H1 (cell line): ENCODE results near the gene STK32C. TPM values are rescaled to one million over a fixed set of nuclear protein-coding genes. Genes with fewer than 3 reads are reported as not detected.

Experiments
- CTCF ChIA-PET: fragments of 300-600 bp; sonication (Branson Sonifier 250); formaldehyde crosslinking; loops from one replicate; lab custom pipeline; 2021; ENCODE audit not compliant: partially characterized antibody; lab: Charles Lee
- POLR2A ChIA-PET: fragments of 300-600 bp; sonication (Branson Sonifier 250); formaldehyde crosslinking; loops from one replicate; lab custom pipeline; 2021; ENCODE audit warnings: inconsistent platforms; ENCODE audit not compliant: partially characterized antibody; lab: Charles Lee
- DNase-seq, 2 experiments: peaks; one replicate each; pipeline versions ENCODE4 v3.0.0 to v3.0.0-alpha.2; 2010 to 2022; ENCODE audit warnings: low spot score in 2 of 2, low read depth in 1 of 2, mixed read lengths in 1 of 2
- FAIRE-seq: peaks from 2 replicates; lab custom pipeline; 2011; peaks lifted over from hg19 to GRCh38; lab: Jason Lieb, UNC
- H2AFZ ChIP-seq: 2 replicates; pipeline ENCODE4 v1.8.1; 2012; ENCODE audit warnings: low read length, inconsistent platforms
- H2AK5ac ChIP-seq: 2 replicates; pipeline ENCODE4 v1.6.1; 2013; ENCODE audit warnings: low read depth, low read length
- H2BK120ac ChIP-seq: replicated peaks from 2 replicates; pipeline ENCODE3; 2013; ENCODE audit warnings: low read depth, low read length, inconsistent platforms
- H2BK12ac ChIP-seq: 2 replicates; pipeline ENCODE4 v1.6.1; 2013; ENCODE audit warnings: low read depth, low read length
- H2BK15ac ChIP-seq: 2 replicates; pipeline ENCODE4 v1.6.1; 2013; ENCODE audit warnings: low read length
- H2BK20ac ChIP-seq: 2 replicates; pipeline ENCODE4 v1.6.1; 2013; ENCODE audit warnings: low read length
- H2BK5ac ChIP-seq: 2 replicates; pipeline ENCODE4 v1.6.1; 2013; ENCODE audit warnings: low read depth, low read length
- H3K14ac ChIP-seq: 2 replicates; pipeline ENCODE4 v1.6.1; 2013; ENCODE audit warnings: inconsistent platforms; ENCODE audit not compliant: insufficient read length
- H3K18ac ChIP-seq: 2 replicates; pipeline ENCODE4 v1.6.1; 2013; ENCODE audit warnings: low read length; ENCODE audit errors: extremely low read depth
- H3K23ac ChIP-seq: 2 replicates; pipeline ENCODE4 v1.6.1; 2013; ENCODE audit warnings: inconsistent platforms; ENCODE audit not compliant: insufficient read length
- H3K23me2 ChIP-seq: 2 replicates; pipeline ENCODE4 v1.6.1; 2013; ENCODE audit warnings: low read depth, low read length
- H3K27ac ChIP-seq: 2 replicates; pipeline ENCODE4 v1.6.1; 2011; ENCODE audit warnings: low read depth, low read length, inconsistent platforms
- H3K27me3 ChIP-seq, 4 experiments: replicated peaks in 1 of 4; 1 replicate in 1 of 4; 2 replicates in 3 of 4; pipeline versions ENCODE4 v1.6.1 to v1.8.1; 2011 to 2013; ENCODE audit warnings: low read length in 3 of 4, mild to moderate bottlenecking in 3 of 4, inconsistent platforms in 2 of 4, mixed read lengths in 2 of 4, moderate library complexity in 1 of 4; ENCODE audit not compliant: control insufficient read depth in 3 of 4, insufficient read depth in 3 of 4; ENCODE audit errors: extremely low read depth in 1 of 4
- H3K36me3 ChIP-seq, 4 experiments: 2 replicates each; pipeline versions ENCODE4 v1.6.1 to v1.8.1; 2011 to 2013; ENCODE audit warnings: mild to moderate bottlenecking in 4 of 4, low read length in 3 of 4, moderate library complexity in 2 of 4, control low read depth in 1 of 4, inconsistent platforms in 1 of 4; ENCODE audit not compliant: insufficient read depth in 4 of 4, control insufficient read depth in 2 of 4
- H3K4ac ChIP-seq: replicated peaks from 2 replicates; pipeline ENCODE3; 2013; ENCODE audit warnings: low read length, low read depth, mixed read lengths, inconsistent platforms; ENCODE audit not compliant: insufficient read length
- H3K4me1 ChIP-seq, 4 experiments: replicated peaks in 1 of 4; 1 replicate in 1 of 4; 2 replicates in 3 of 4; pipeline versions ENCODE4 v1.6.1 to v1.8.1; 2011 to 2013; ENCODE audit warnings: low read length in 3 of 4, inconsistent platforms in 2 of 4, mixed read lengths in 1 of 4; ENCODE audit not compliant: insufficient read depth in 4 of 4, control insufficient read depth in 3 of 4
- H3K4me2 ChIP-seq, 2 experiments: 2 replicates each; pipeline versions ENCODE4 v1.6.1 to v1.8.1; 2011 to 2013; ENCODE audit warnings: low read depth in 2 of 2, low read length in 2 of 2, control low read depth in 1 of 2, inconsistent platforms in 1 of 2, mild to moderate bottlenecking in 1 of 2; ENCODE audit not compliant: insufficient read depth in 1 of 2
- H3K4me3 ChIP-seq, 4 experiments: fragments of 200-600, 300-600 bp in 1 of 4; sonication (generic), shearing (Covaris generic), sonication (Bioruptor Twin) in 1 of 4; 2 replicates each; pipeline versions ENCODE4 v1.5.1 to v1.8.1; 2011 to 2016; ENCODE audit warnings: low read length in 4 of 4, low read depth in 3 of 4, control low read depth in 2 of 4, inconsistent platforms in 2 of 4, mild to moderate bottlenecking in 2 of 4, mixed read lengths in 1 of 4, moderate library complexity in 1 of 4; ENCODE audit not compliant: insufficient read depth in 2 of 4; ENCODE audit errors: extremely low read depth in 1 of 4
- H3K56ac ChIP-seq: replicated peaks from 2 replicates; pipeline ENCODE3; 2013; ENCODE audit warnings: low read depth, mild to moderate bottlenecking, mixed read lengths, low read length, inconsistent platforms; ENCODE audit not compliant: insufficient read length
- H3K79me1 ChIP-seq: 2 replicates; pipeline ENCODE4 v1.6.1; 2013; ENCODE audit warnings: low read depth, low read length, control low read depth
- H3K79me2 ChIP-seq, 2 experiments: 2 replicates each; pipeline versions ENCODE4 v1.6.1 to v1.8.1; 2012 to 2013; ENCODE audit warnings: low read length in 2 of 2, mild to moderate bottlenecking in 2 of 2, inconsistent platforms in 1 of 2; ENCODE audit not compliant: insufficient read depth in 2 of 2, control insufficient read depth in 1 of 2
- H3K9ac ChIP-seq, 4 experiments: replicated peaks in 1 of 4; 1 replicate in 1 of 4; 2 replicates in 3 of 4; pipeline versions ENCODE4 v1.6.1 to v1.8.1; 2011 to 2013; ENCODE audit warnings: low read depth in 3 of 4, low read length in 3 of 4, control low read depth in 2 of 4, mild to moderate bottlenecking in 2 of 4, moderate library complexity in 2 of 4, inconsistent platforms in 1 of 4; ENCODE audit errors: extremely low read depth in 1 of 4
- H3K9me3 ChIP-seq, 2 experiments: 2 replicates each; pipeline versions ENCODE4 v1.6.1 to v1.8.1; 2012 to 2013; ENCODE audit warnings: mild to moderate bottlenecking in 2 of 2, moderate library complexity in 2 of 2, control low read depth in 1 of 2, inconsistent platforms in 1 of 2, low read depth in 1 of 2, low read length in 1 of 2, mixed read lengths in 1 of 2; ENCODE audit not compliant: insufficient read depth in 2 of 2
- H4K20me1 ChIP-seq, 2 experiments: replicated peaks in 1 of 2; 2 replicates each; pipeline versions ENCODE3 to v1.8.1; 2011 to 2013; ENCODE audit warnings: inconsistent platforms in 2 of 2, low read length in 2 of 2, mild to moderate bottlenecking in 1 of 2; ENCODE audit not compliant: insufficient read depth in 2 of 2, control insufficient read depth in 1 of 2
- H4K5ac ChIP-seq: 2 replicates; pipeline ENCODE4 v1.6.1; 2013; ENCODE audit warnings: low read length, low read depth, mixed read lengths, inconsistent platforms; ENCODE audit not compliant: insufficient read length
- H4K8ac ChIP-seq: 2 replicates; pipeline ENCODE4 v1.8.0; 2013; ENCODE audit warnings: mild to moderate bottlenecking, moderate library complexity, low read length, inconsistent platforms; ENCODE audit not compliant: insufficient read depth; ENCODE audit errors: extremely low read depth
- H4K91ac ChIP-seq: replicated peaks from 2 replicates; pipeline ENCODE3; 2013; ENCODE audit warnings: low read length, mixed read lengths, inconsistent platforms; ENCODE audit not compliant: insufficient read length
- POU5F1 ChIP-seq: IDR thresholded peaks from 2 replicates; pipeline ENCODE4 v1.6.1; 2011; ENCODE audit warnings: low read depth, mild to moderate bottlenecking, low read length, moderate library complexity
- WGBS, 2 experiments: shearing (Covaris generic) in 1 of 2; methylation state at CpG; one replicate each; pipeline versions ENCODE4 v1.1.6 to v1.1.7; 2013 to 2015; ENCODE audit warnings: low lambda C conversion rate in 2 of 2, mixed read lengths in 2 of 2, inconsistent platforms in 1 of 2, low coverage in 1 of 2, missing lambda C conversion rate in 1 of 2; ENCODE audit not compliant: insufficient replicate concordance in 2 of 2, insufficient coverage in 1 of 2, insufficient read length in 1 of 2; ENCODE audit errors: extremely low coverage in 1 of 2, missing lambda C conversion rate in 1 of 2; 5-methylcytosine and 5-hydroxymethylcytosine counted together
- polyA plus RNA-seq, 7 experiments: library from polyadenylated mRNA; depleted of rRNA in 3 of 7; stranded (reverse) in 5 of 7; unstranded in 2 of 7; fragments of >200 nt in 5 of 7; fragments of 200-250 nt in 2 of 7; gene quantifications; 1 replicate in 5 of 7; 2 replicates in 1 of 7; 4 replicates in 1 of 7; pipeline versions ENCODE4 v1.2.1 to v1.2.3, GENCODE V29; 2011 to 2013; ENCODE audit warnings: missing spikeins in 2 of 7, mixed read lengths in 2 of 7
- total RNA-seq: library from RNA; stranded (reverse); fragmentation: NEBNext Ultra II Directional; extraction: Animal tissue kit (Norgen Biotek cat#: 25700); gene quantifications from 2 replicates; pipeline ENCODE4 v1.2.1, GENCODE V29; 2021

The STK32C gene
- total and polyA plus RNA-seq, 2 of the 8 experiments (the other 6 are each of a cell fraction or from before 2014, with no cell fraction given), result 10.6 to 15.6 TPM

DNA sequence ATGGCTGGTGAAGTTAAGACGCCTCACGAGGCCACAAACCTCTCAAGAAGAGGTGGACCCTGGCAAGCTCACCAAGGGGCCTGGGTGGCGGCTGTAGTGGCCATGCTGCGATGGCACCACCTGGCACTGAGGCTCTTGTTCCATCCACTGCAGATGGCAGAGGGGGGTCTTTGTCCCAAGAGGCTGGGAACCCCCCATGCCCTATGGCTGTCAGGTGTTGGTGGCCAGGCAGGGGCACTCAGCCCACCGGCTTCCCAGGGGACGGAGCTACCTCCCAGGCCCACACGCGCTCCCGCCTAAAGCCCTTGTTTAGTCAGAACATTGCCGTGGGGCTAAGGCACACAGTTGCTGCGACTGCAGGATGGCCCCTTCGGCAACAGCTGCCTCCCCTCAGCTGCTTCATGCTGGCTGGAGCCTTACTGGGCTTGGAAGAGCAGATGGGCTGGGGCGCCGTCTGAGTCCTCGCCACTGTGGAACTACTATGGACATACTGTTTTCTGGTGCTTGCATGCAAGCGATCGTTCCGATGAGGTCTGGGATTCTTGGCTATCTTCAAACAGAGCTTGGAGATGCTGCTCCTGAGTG is 74.2 kb downstream of the STK32C start:
- Histone ChIP-seq H3K79me1 (no peaks in the 10 kb centered on the region), H2BK120ac (no peak overlapping the region), H3K9me3 (no peaks in the 10 kb centered on the region), H2AFZ (no peak overlapping the region), H2AK5ac (no peak overlapping the region), H2BK5ac (no peak overlapping the region; the same call in 1 of the 2 replicates), H3K14ac (no peak overlapping the region), H2BK20ac (no peak overlapping the region), H3K9ac (no peak overlapping the region), H3K4me2 (no peak overlapping the region), H3K4ac (no peak overlapping the region), H3K27me3 (no peaks in the 10 kb centered on the region; a peak in 1 of 7 replicates), H3K18ac (no peak overlapping the region)
- TF ChIP-seq POU5F1, result no peak
- TF ChIP-seq, all 59 proteins: peak for 0
- no peak overlapping the region for H2BK12ac ChIP-seq
- CTCF ChIA-PET, result interaction anchor here (0.9 to 2.9 kb wide), 14 partner anchors 9 to 226 kb away, joined by 3 to 15 read pairs (median 4); no protein-coding TSS in a partner anchor
- no peak overlapping the region for H4K91ac ChIP-seq
- FAIRE-seq (no peak), DNase-seq (no peak)
- no peaks in the 10 kb centered on the region for H3K36me3 ChIP-seq
- no peak overlapping the region for H4K5ac ChIP-seq
- no peaks in the 10 kb centered on the region for H3K79me2 ChIP-seq
- H3K23me2 ChIP-seq, result no peaks in the 10 kb centered on the region
- no peak overlapping the region for H2BK15ac ChIP-seq
- H3K27ac ChIP-seq, result no peak overlapping the region
- H3K4me3 ChIP-seq, result no peak overlapping the region
- no peak overlapping the region for H3K23ac ChIP-seq
- no peak overlapping the region for H4K8ac ChIP-seq
- H3K56ac ChIP-seq, result no peak overlapping the region
- POLR2A ChIA-PET, result no interaction called here
- H4K20me1 ChIP-seq, result peaks cover 0 to under 1% of the 10 kb centered on the region in 2 experiments
- H3K4me1 ChIP-seq, result peaks cover 0 to 3% (median 2%) of the 10 kb centered on the region in 4 experiments; a peak in 4 of 7 replicates
- 90% methylated on average over 18 of the region's 18 CpGs; no CpG with 5 or more reads in 1 of the 2 experiments for WGBS, 2 experiments
